Measurements from ENCODE around the gene FAT1.

GRCh38 chr4:186643501-186644310 is 80.0 kb downstream of the FAT1 start:
- TF ChIP-seq, protein P1, sequence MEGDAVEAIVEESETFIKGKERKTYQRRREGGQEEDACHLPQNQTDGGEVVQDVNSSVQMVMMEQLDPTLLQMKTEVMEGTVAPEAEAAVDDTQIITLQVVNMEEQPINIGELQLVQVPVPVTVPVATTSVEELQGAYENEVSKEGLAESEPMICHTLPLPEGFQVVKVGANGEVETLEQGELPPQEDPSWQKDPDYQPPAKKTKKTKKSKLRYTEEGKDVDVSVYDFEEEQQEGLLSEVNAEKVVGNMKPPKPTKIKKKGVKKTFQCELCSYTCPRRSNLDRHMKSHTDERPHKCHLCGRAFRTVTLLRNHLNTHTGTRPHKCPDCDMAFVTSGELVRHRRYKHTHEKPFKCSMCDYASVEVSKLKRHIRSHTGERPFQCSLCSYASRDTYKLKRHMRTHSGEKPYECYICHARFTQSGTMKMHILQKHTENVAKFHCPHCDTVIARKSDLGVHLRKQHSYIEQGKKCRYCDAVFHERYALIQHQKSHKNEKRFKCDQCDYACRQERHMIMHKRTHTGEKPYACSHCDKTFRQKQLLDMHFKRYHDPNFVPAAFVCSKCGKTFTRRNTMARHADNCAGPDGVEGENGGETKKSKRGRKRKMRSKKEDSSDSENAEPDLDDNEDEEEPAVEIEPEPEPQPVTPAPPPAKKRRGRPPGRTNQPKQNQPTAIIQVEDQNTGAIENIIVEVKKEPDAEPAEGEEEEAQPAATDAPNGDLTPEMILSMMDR (conservative IDR thresholded peaks at IDR 0.05 in 1 of 2, IDR thresholded peaks at IDR 0.05 in 1 of 2; ENCODE audit: low read depth in 1 of 2, low read length in 2 of 2) = no peak
- TF ChIP-seq EZH2 (IDR thresholded peaks at IDR 0.05; ENCODE audit: low read length, missing control alignments) = no peak

Data from fibroblast of lung (primary cell).